GM21360 (cell line): ENCODE data around the gene RNF167.
A peak's percentile ranks its signal among the peaks of the same experiment; 100 is the strongest.

Experiments
- ATAC-seq: cut with Tn5 transposase; IDR thresholded peaks from one replicate; pipeline ENCODE4 v1.9.1; 2021; ENCODE audit warnings: mild to moderate bottlenecking, moderate library complexity; ENCODE audit not compliant: unreplicated experiment

Gene RNF167

GRCh38 chr17:4939796-4940554 is at the start of gene RNF167, which contains the start of gene SLC25A11:
Gene RNF167, plus strand, starts transcription at chr17:4940268. Its CDS starts 642 bp downstream, at chr17:4940910.
Gene SLC25A11, minus strand, starts transcription at chr17:4940046. Its CDS starts 136 bp downstream, at chr17:4939910.
- peak; percentile 72 for ATAC-seq

GRCh38 chr17:4891411-4892410 is 48.4 kb upstream of the RNF167 start:
- ATAC-seq = no peak

GRCh38 chr17:4892499-4893221 is 47.4 kb upstream of the RNF167 start:
- ATAC-seq = no peak

GRCh38 chr17:4893272-4893671 is 46.8 kb upstream of the RNF167 start:
- ATAC-seq = no peak

GRCh38 chr17:4893721-4894560 is 46.1 kb upstream of the RNF167 start:
- no peak for ATAC-seq

- no peak for ATAC-seq
Measured at GRCh38 chr17:4895121-4895520, 44.9 kb upstream of the RNF167 start.

- no peak for ATAC-seq
Measured at GRCh38 chr17:4895657-4896331, 44.3 kb upstream of the RNF167 start.

GRCh38 chr17:4896332-4897197 is 43.5 kb upstream of the RNF167 start:
- no peak for ATAC-seq

GRCh38 chr17:4897198-4897687 is 42.8 kb upstream of the RNF167 start:
- no peak for ATAC-seq

- ATAC-seq = no peak
Measured at GRCh38 chr17:4897785-4898184, 42.3 kb upstream of the RNF167 start.

- no peak for ATAC-seq
Measured at GRCh38 chr17:4898351-4898750, 41.7 kb upstream of the RNF167 start.

- no peak for ATAC-seq
Measured at GRCh38 chr17:4898927-4899326, 41.1 kb upstream of the RNF167 start.

- ATAC-seq = no peak
Measured at GRCh38 chr17:4899341-4900230, 40.5 kb upstream of the RNF167 start, which contains the start of gene C17orf107. Gene C17orf107, plus strand, starts transcription at chr17:4899536. Its CDS starts 227 bp downstream, at chr17:4899763.

GRCh38 chr17:4900231-4901107 is 39.6 kb upstream of the RNF167 start:
- no peak for ATAC-seq

GRCh38 chr17:4901108-4901647 is 38.9 kb upstream of the RNF167 start:
- ATAC-seq = no peak
